PC-9 (cell line): ENCODE results near the gene CMTR1.

Experiments
- EZH2 ChIP-seq: fragments of 200-600 bp; sonication (generic); IDR thresholded peaks from 2 replicates; pipeline ENCODE4 v1.8.0; 2017; ENCODE audit warnings: antibody characterized with exemption, low read depth
- TF ChIP-seq, protein P1 (sequence below): fragments of 200-600 bp; sonication (generic); conservative IDR thresholded peaks from 2 replicates; pipeline ENCODE4 v1.6.1; 2017; ENCODE audit warnings: mixed run types, antibody characterized with exemption, mild to moderate bottlenecking, moderate library complexity

DNA sequence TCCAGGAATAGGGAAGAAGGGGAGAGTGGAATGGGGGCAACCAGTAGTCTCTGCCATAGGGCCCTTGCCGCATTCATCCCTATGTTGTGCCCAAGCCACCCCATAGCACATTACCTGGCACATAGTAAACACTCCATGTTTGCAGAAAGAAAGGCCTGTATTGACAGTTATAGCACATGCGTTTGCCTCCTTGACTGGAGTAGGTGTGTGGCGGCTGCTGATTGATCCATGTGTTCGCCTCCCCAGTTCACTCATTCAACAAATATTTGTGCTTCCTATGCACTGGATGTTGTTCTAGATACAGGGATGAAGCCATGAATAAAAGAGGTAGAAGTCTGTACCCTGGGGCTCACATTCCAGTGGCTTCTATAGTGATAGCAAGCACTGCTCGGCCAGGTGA lies 86.4 kb downstream of the CMTR1 start:
- TF ChIP-seq, protein P1, sequence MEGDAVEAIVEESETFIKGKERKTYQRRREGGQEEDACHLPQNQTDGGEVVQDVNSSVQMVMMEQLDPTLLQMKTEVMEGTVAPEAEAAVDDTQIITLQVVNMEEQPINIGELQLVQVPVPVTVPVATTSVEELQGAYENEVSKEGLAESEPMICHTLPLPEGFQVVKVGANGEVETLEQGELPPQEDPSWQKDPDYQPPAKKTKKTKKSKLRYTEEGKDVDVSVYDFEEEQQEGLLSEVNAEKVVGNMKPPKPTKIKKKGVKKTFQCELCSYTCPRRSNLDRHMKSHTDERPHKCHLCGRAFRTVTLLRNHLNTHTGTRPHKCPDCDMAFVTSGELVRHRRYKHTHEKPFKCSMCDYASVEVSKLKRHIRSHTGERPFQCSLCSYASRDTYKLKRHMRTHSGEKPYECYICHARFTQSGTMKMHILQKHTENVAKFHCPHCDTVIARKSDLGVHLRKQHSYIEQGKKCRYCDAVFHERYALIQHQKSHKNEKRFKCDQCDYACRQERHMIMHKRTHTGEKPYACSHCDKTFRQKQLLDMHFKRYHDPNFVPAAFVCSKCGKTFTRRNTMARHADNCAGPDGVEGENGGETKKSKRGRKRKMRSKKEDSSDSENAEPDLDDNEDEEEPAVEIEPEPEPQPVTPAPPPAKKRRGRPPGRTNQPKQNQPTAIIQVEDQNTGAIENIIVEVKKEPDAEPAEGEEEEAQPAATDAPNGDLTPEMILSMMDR, result no peak
- TF ChIP-seq EZH2, result no peak
